Uterus (tissue), 2 donors: ENCODE measurements around the gene MTHFSD.

Experiments used
- POLR2A ChIP-seq, 2 donors: fragments of 450-650 bp; IDR thresholded peaks; one replicate each; pipeline ENCODE4 v1.6.1; 2016; ENCODE audit warnings: antibody characterized with exemption in 2 of 2, mild to moderate bottlenecking in 1 of 2, moderate library complexity in 1 of 2
- TF ChIP-seq, protein P1 (sequence below), 4 experiments: fragments of 200-600 bp in 2 of 4; fragments of 450-650 bp in 2 of 4; sonication (generic) in 2 of 4; IDR thresholded peaks; one replicate each; pipeline ENCODE4 v1.5.1; 2016 to 2019; ENCODE audit warnings: antibody characterized with exemption in 4 of 4, mild to moderate bottlenecking in 2 of 4, moderate library complexity in 1 of 4

DNA sequence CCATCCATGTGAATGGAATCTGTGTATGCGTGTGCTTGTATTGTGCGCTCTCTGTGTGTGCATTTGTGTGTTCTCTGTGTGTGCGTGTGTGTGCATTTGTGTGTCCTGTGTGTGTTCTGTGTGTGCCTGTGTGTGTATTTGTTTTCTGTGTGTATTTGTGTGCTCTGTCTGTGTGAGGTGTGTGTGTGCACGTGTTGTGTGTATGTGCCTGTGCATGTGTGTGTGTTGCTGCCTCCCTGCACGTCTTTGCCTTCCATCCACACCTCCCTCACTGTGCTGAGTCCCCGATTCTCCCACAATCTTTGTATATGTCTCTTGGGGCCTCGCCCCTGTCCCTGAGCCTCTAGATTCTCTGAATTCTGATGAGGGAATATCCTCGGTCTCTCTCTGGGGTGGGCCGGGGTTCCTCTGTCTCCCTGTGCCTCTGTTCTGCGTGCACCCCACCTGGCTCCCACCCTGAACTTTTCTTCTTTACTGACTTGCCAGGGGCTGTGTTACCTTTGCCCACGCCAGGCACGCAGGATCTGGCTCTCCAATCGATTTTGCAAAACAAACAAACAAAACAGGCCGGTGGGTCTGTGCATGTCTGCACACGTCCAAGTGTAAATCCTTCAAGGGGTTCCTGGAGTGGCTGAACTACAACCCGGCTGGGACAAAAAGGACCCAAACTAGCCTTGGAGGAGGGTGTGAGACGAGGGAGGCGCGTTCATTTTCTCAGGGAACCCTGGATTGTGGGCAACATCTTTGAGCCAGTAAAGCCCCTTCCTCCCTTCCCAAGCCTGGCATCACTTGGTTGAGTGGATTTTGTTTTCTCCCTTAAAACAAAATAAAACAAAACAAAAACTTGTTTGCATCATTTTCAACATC lies 52.8 kb downstream of the MTHFSD start:
- TF ChIP-seq, protein P1, sequence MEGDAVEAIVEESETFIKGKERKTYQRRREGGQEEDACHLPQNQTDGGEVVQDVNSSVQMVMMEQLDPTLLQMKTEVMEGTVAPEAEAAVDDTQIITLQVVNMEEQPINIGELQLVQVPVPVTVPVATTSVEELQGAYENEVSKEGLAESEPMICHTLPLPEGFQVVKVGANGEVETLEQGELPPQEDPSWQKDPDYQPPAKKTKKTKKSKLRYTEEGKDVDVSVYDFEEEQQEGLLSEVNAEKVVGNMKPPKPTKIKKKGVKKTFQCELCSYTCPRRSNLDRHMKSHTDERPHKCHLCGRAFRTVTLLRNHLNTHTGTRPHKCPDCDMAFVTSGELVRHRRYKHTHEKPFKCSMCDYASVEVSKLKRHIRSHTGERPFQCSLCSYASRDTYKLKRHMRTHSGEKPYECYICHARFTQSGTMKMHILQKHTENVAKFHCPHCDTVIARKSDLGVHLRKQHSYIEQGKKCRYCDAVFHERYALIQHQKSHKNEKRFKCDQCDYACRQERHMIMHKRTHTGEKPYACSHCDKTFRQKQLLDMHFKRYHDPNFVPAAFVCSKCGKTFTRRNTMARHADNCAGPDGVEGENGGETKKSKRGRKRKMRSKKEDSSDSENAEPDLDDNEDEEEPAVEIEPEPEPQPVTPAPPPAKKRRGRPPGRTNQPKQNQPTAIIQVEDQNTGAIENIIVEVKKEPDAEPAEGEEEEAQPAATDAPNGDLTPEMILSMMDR (IDR thresholded peaks at IDR 0.05), result no peak
- no peak for TF ChIP-seq POLR2A (IDR thresholded peaks at IDR 0.05)
